ENCODE results near the gene IFNA2.
A peak's percentile ranks its signal among the peaks of the same experiment; 100 is the strongest.
"Not testable (repeated sequence)": the region's sequence is repeated elsewhere in the genome, so short reads cannot be mapped to it uniquely, and the experiment has no call there.

Gene IFNA2

DNA sequence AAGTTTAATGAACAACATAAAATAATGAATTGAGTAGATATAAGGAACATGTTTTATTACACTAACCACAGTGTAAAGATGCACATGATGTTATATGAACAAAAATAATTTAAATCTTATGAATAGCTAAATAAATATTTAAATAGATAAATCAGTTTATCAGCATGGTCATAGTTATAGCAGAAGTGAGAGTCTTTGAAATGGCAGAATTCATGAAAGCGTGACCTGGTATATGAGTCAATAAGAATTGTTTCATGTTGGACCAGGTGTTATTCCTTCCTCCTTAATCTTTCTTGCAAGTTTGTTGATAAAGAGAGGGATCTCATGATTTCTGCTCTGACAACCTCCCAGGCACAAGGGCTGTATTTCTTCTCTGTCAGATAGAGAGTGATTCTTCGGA is 18.0 kb downstream of the IFNA2 start:
- H3K4me3 ChIP-seq (ENCODE audit: low read length); H3K27me3 ChIP-seq (ENCODE audit: control insufficient read depth, insufficient read depth, low read length); H3K36me3 ChIP-seq (ENCODE audit: control insufficient read depth, insufficient read depth, low read length); H3K9ac ChIP-seq (ENCODE audit: low read length); H3K4me1 ChIP-seq (ENCODE audit: control insufficient read depth, insufficient read depth, low read length); H3K9me3 ChIP-seq (ENCODE audit: control insufficient read depth, low read length): not testable (repeated sequence)

DNA sequence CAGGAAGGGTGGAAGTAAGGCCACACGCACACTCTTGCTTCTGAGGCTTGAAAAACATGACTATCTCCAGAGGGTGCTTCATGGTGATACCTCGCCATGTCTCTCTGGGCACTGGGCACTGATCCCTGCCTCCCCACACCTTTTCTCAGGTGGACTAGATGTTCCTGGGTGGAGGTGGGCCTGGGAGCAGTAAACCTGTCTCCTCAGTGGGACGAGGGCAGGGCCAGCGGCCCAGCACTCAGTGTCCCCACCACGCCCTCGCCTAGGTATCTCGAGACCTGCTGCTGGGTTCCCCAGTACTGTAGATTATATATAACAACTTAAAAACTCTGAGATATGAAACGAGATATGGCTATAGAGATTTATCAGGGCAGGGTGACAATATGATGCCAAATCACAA is 22.9 kb downstream of the IFNA2 start:
- no peaks in the 10 kb centered on the region for H3K36me3 ChIP-seq (ENCODE audit: control insufficient read depth, insufficient read depth, low read length)
- H3K4me1 ChIP-seq (ENCODE audit: control insufficient read depth, insufficient read depth, low read length): peaks cover 5% of the 10 kb centered on the region
- no peaks in the 10 kb centered on the region for H3K9me3 ChIP-seq (ENCODE audit: control insufficient read depth, low read length)
- H3K4me3 ChIP-seq (ENCODE audit: low read length): no peak overlapping the region
- H3K27me3 ChIP-seq (ENCODE audit: control insufficient read depth, insufficient read depth, low read length): no peaks in the 10 kb centered on the region
- no peak overlapping the region for H3K9ac ChIP-seq (ENCODE audit: low read length)

DNA sequence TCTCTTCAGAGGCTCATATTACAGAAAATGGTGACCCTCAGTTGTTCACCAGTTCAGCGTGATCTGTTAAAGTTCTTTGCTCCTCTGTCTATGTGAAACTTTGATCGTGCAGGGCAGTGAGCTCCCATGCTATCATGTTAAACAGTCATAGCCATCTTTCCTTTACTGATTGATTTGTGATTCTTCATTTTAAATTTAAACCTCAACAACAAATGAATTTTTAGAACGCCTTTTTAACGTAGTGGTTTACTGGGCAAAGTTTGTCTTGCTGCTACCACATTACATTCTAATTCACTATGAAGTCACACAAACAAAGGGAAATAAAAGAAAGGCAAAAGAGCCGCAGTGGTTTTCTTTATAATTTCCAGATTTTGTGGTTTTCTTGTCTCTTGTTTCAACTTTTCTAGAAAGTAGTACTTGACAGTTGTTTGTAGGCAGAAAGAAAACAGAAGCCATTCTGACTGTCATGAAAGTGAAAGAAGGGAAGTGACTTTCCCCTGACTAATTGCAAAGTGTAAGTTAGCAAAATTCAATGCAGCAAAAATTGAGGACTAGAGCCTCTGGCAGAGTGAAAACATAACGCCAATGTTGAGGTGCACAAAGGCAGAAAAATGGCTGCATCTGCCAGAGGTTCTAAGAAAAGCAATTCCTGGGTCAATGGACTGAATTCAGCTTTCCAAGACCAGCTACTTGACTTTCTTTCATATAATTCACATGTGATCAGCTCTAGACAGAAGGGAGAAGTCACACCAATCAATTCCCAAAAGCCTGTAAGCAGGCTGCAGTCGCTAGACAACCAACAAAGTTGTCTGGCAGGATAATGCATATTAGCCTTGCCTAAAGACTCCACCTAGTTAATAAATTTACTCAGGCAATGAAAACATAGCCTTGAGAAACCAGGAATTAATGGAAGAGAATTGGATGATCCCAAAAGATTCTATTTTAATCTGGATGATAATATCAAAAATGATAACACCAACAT is 27.4 kb downstream of the IFNA2 start:
- Histone ChIP-seq H3K4me3 (ENCODE audit: low read length) (no peak overlapping the region), H3K9ac (ENCODE audit: low read length) (no peak overlapping the region)

DNA sequence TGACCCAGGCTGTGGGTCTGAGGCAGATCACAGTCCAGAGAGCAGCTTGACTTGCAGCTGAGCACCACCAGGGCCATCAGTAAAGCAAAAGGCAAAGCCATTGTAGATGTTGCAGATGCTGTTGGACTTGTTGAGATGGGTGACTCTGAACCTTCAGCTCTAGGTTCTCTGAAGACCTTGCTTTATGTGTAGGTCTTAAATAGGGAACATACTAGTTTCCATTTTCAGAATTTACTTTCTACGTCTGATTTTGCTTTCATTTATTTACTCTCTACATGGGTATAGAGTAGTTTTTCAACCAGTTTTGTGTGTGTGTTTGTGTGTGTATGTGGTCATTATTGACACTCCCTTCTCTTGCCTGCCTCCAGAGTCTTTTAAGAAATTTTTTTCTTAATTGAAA is 34.4 kb downstream of the IFNA2 start, which contains the start of gene IFNA6:
Gene IFNA6, minus strand, starts transcription at position 101 of the 400 bp plus-strand sequence. Its CDS starts 0 bp downstream, at position 101.
- Histone ChIP-seq H3K36me3 (ENCODE audit: control insufficient read depth, insufficient read depth, low read length) (no peaks in the 10 kb centered on the region), H3K4me1 (ENCODE audit: control insufficient read depth, insufficient read depth, low read length) (no peaks in the 10 kb centered on the region), H3K4me3 (ENCODE audit: low read length) (no peak within 1 kb of the TSS), H3K27me3 (ENCODE audit: control insufficient read depth, insufficient read depth, low read length) (no peaks in the 10 kb centered on the region), H3K9me3 (ENCODE audit: control insufficient read depth, low read length) (no peaks in the 10 kb centered on the region), H3K9ac (ENCODE audit: low read length) (no peak within 1 kb of the TSS)

More for the DNA sequence above, 27.4 kb downstream of the IFNA2 start:
- H3K27me3 ChIP-seq (ENCODE audit: control insufficient read depth, insufficient read depth, low read length): no peaks in the 10 kb centered on the region
- H3K4me1 ChIP-seq (ENCODE audit: control insufficient read depth, insufficient read depth, low read length): peaks cover 5% of the 10 kb centered on the region
- no peaks in the 10 kb centered on the region for H3K36me3 ChIP-seq (ENCODE audit: control insufficient read depth, insufficient read depth, low read length)
- no peaks in the 10 kb centered on the region for H3K9me3 ChIP-seq (ENCODE audit: control insufficient read depth, low read length)

DNA sequence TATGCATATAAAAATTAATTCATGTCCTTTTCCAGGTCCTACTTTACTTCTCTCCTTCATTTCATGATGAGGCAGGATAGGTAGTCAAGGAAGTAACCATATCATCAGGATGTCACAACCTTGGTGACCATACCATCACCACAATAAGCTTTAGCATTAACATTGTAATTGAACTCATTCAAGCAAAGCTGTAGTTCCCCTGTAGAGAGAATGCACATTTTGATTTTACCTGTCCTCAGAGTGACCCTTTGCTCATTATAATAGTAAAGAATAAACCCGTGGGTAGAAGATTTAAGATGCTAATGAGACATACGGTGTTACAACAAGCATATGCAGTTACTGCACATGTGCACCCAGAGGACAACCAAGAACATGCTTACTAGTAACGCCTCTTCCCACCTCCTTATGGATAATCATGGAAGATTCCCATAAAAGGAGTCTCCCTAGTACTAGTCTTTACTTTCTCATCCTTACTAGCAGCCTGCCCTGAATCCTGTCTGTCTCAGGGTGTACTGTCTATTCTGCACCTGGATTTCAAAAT is 36.7 kb downstream of the IFNA2 start:
- H3K4me3 ChIP-seq (ENCODE audit: low read length): no peak overlapping the region
- no peaks in the 10 kb centered on the region for H3K36me3 ChIP-seq (ENCODE audit: control insufficient read depth, insufficient read depth, low read length)
- H3K4me1 ChIP-seq (ENCODE audit: control insufficient read depth, insufficient read depth, low read length): no peaks in the 10 kb centered on the region
- no peaks in the 10 kb centered on the region for H3K27me3 ChIP-seq (ENCODE audit: control insufficient read depth, insufficient read depth, low read length)
- no peak overlapping the region for H3K9ac ChIP-seq (ENCODE audit: low read length)
- H3K9me3 ChIP-seq (ENCODE audit: control insufficient read depth, low read length): no peaks in the 10 kb centered on the region

DNA sequence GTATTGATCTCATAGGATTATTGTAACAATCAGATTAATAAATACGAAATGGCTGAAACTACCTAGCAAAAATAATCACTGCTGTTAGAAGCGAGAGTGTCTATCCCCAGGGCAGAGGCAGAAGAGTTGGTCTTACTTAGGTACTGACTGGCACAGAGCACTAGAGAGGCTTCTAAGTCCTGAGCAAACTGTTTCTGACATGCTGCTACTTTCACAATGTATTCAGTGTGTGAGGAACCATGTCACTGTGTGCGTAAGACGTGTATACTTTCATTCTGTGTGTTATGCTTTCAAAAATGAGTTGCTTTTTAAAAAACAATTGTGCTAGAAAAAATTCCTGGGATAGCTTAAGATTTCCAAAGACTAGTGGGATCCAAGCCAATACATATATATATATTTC is 44.5 kb downstream of the IFNA2 start:
- Histone ChIP-seq H3K4me3 (ENCODE audit: low read length) (no peak overlapping the region), H3K9me3 (ENCODE audit: control insufficient read depth, low read length) (no peaks in the 10 kb centered on the region), H3K4me1 (ENCODE audit: control insufficient read depth, insufficient read depth, low read length) (no peaks in the 10 kb centered on the region), H3K9ac (ENCODE audit: low read length) (no peak overlapping the region), H3K36me3 (ENCODE audit: control insufficient read depth, insufficient read depth, low read length) (no peaks in the 10 kb centered on the region), H3K27me3 (ENCODE audit: control insufficient read depth, insufficient read depth, low read length) (no peaks in the 10 kb centered on the region)

DNA sequence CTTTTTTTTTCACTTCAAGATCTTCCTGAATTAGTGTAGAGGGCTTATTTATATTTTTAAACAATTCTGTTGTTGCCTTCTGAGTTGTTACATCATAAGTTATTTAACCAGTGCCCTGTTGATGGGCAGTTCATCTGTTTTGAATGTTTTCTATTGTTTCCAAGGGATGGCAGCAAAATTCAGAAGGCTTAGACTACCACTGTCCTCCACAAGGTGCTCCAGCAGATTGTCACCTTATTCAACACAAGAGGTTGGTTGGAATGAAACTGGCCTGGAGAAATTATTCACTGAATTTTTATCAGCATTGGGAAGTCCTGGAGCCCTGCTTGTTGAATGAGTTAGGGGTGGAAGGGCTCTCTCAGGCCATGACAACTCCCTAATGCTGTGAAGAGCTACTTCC is 48.7 kb downstream of the IFNA2 start:
- Histone ChIP-seq H3K9ac (ENCODE audit: low read length) (no peak overlapping the region), H3K4me1 (ENCODE audit: control insufficient read depth, insufficient read depth, low read length) (peaks cover 22% of the 10 kb centered on the region), H3K9me3 (ENCODE audit: control insufficient read depth, low read length) (no peaks in the 10 kb centered on the region), H3K36me3 (ENCODE audit: control insufficient read depth, insufficient read depth, low read length) (no peaks in the 10 kb centered on the region), H3K4me3 (ENCODE audit: low read length) (no peak overlapping the region), H3K27me3 (ENCODE audit: control insufficient read depth, insufficient read depth, low read length) (no peaks in the 10 kb centered on the region)

DNA sequence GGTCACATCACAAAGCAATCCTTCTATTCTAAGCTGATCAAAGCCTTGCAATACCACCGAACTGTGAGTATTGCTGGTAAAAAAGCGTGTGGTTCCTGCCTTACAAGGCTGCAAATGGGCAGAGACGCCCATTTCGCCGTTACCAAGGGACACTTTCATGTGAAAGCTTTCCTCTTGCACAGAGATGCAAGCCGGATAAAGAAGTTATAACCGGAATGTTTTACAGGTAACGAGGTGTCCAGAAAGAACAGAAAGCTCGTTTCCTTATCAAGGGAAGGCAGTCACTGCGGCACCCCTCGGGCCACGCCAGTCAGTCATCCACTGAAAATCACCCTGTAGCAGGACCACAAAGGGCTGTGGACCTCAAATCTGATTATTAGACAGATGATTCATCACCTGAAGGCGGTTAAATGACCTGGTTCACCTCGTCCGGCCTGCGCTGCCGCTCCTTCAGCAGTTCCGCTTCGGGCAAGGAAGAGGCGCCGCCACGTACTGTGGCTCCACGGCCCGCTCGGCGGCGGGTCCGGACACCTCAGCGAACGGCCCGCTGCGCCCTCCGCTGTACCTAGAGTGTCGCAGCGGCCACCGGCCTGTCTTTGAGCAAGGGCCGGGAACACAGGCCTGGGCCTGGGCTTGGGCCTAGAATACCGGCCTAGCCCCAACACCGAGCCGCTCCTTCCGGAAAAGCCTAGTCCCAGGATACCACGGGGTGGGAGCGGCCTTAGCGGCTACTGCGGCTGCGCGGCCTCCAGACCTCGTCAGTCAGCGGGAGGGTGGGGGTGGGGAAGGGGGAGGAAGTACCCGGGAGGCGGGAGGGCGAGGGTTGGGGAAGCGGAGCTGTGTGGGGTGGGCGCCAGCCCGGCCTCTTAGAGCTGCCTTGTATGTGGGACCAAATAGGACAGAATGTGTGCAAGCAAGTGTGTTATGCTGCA is 50.2 kb downstream of the IFNA2 start, which contains the start of gene KLHL9:
Gene KLHL9, minus strand, starts transcription at position 704 of the 932 bp plus-strand sequence. Its CDS starts 545 bp downstream, at position 159.
- Histone ChIP-seq H3K9ac (ENCODE audit: low read length) (peak within 1 kb of the TSS; percentile 99), H3K4me1 (ENCODE audit: control insufficient read depth, insufficient read depth, low read length) (peaks cover 30% of the 10 kb centered on the region), H3K4me3 (ENCODE audit: low read length) (peak within 1 kb of the TSS; percentile 87), H3K9me3 (ENCODE audit: control insufficient read depth, low read length) (no peaks in the 10 kb centered on the region), H3K27me3 (ENCODE audit: control insufficient read depth, insufficient read depth, low read length) (no peaks in the 10 kb centered on the region), H3K36me3 (ENCODE audit: control insufficient read depth, insufficient read depth, low read length) (no peaks in the 10 kb centered on the region)

Data from mucosa of stomach (tissue), 1 donor.